ENCODE measurements around the gene MRGPRG. TPM values are rescaled to one million over a fixed set of nuclear protein-coding genes. Genes with fewer than 3 reads are reported as not detected.
A peak's percentile ranks its signal among the peaks of the same experiment; 100 is the strongest.
"Not testable (repeated sequence)": the region's sequence is repeated elsewhere in the genome, so short reads cannot be mapped to it uniquely, and the experiment has no call there.

The MRGPRG gene
- total RNA-seq, result not detected
- not detected for polyA plus RNA-seq (2013, experiment 1 of 2)
- not detected for polyA plus RNA-seq (2013, experiment 2 of 2)
- total RNA-seq, result 0 to 0.08 (median 0) reads per million in 172 experiments

DNA sequence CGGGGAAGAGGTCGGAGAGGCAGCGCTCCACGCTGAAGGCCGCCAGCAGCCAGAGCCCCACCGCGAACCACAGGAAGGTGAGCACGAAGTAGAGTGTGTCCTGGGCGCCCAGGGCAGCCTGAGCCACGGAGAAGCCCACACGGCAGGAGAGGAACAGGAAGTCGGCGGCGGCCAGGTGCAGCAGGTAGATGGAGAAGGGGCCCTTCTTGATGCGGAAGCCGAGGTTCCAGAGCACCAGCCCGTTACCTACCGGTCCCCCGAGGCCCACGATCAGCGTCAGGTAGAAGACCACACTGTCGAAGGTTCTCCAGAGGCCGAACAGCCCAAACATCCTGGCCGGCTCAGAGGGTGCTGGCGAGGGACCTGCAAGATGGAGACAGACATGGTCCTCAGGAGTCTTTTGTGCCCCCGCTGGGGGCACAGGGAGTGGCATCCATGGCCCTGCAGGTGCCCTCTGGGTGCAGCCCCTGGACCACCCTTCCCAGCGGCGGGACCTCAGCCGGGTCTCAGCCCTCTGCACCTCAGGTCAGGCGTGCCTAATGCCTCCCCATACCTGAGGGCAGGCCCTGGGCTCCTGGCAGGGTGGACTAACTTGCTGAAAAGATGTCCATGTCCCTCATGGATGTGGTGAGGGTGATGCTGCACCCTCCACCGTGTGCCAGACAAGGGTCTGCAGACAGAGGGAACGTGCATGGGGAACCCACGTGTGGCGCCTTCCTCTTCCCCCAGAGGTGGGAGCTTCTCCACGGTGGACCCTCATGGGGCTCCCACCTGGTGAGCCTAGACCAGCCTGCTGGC is at the start of gene MRGPRG:
Gene MRGPRG (minus strand): TSS at position 331 of the 798 bp plus-strand sequence. CDS start 0 bp downstream, at position 331.
- H3K4me3 Mint-ChIP-seq, result no peak within 1 kb of the TSS
- H3K27ac Mint-ChIP-seq, result no peak within 1 kb of the TSS
- TF ChIP-seq, protein P1, sequence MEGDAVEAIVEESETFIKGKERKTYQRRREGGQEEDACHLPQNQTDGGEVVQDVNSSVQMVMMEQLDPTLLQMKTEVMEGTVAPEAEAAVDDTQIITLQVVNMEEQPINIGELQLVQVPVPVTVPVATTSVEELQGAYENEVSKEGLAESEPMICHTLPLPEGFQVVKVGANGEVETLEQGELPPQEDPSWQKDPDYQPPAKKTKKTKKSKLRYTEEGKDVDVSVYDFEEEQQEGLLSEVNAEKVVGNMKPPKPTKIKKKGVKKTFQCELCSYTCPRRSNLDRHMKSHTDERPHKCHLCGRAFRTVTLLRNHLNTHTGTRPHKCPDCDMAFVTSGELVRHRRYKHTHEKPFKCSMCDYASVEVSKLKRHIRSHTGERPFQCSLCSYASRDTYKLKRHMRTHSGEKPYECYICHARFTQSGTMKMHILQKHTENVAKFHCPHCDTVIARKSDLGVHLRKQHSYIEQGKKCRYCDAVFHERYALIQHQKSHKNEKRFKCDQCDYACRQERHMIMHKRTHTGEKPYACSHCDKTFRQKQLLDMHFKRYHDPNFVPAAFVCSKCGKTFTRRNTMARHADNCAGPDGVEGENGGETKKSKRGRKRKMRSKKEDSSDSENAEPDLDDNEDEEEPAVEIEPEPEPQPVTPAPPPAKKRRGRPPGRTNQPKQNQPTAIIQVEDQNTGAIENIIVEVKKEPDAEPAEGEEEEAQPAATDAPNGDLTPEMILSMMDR (IDR thresholded peaks at IDR 0.05), result no peak
- POLR2A ChIA-PET, result no interaction called here
- no peak within 1 kb of the TSS for H3K4me3 ChIP-seq (ENCODE audit: low read length)
- peaks cover 22% of the 10 kb centered on the region for H3K27me3 Mint-ChIP-seq
- peaks cover 0 to 4% of the 10 kb centered on the region in 2 experiments for H3K9me3 ChIP-seq (ENCODE audit: control insufficient read depth in 1 of 2, insufficient read depth in 1 of 2, low read length in 2 of 2)
- H3K4me1 Mint-ChIP-seq (ENCODE audit: low read depth), result peaks cover 8% of the 10 kb centered on the region
- DNase-seq (peak in 2 of 14 experiments; percentile 12 to 25), ATAC-seq (ENCODE audit: poor library complexity) (no peak)
- no peak within 1 kb of the TSS for H3K27ac ChIP-seq (ENCODE audit: low read depth in 1 of 2, low read length in 2 of 2)
- peaks cover 5 to 8% of the 10 kb centered on the region in 2 experiments for H3K27me3 ChIP-seq (ENCODE audit: control insufficient read depth in 1 of 2, insufficient read depth in 2 of 2, low read length in 2 of 2)
- peaks cover 15% of the 10 kb centered on the region for H3K4me1 ChIP-seq (ENCODE audit: insufficient read depth, low read length)
- H3K9me3 Mint-ChIP-seq, result no peaks in the 10 kb centered on the region
- no peaks in the 10 kb centered on the region for H3K36me3 ChIP-seq (ENCODE audit: insufficient read depth, low read length)
- no peaks in the 10 kb centered on the region for H3K36me3 Mint-ChIP-seq (ENCODE audit: low read depth)
- CTCF ChIA-PET, result no interaction called here
- intact Hi-C loops (cut with DNase I, micrococcal nuclease), result loop anchor here in 1 of 2 experiments (5.0 kb wide), 1 partner anchor 181 kb away; no protein-coding TSS in a partner anchor

GRCh38 chr11:3262548-3262947 is 43.9 kb upstream of the MRGPRG start:
- H3K36me3 Mint-ChIP-seq (ENCODE audit: low read depth); ATAC-seq (ENCODE audit: poor library complexity); POLR2A ChIA-PET; H3K27ac Mint-ChIP-seq; H3K9me3 ChIP-seq (ENCODE audit: control insufficient read depth in 1 of 2, insufficient read depth in 1 of 2, low read length in 2 of 2); H3K27ac ChIP-seq (ENCODE audit: low read depth in 1 of 2, low read length in 2 of 2); H3K4me1 ChIP-seq (ENCODE audit: insufficient read depth, low read length); H3K4me3 ChIP-seq (ENCODE audit: low read length); DNase-seq; H3K27me3 Mint-ChIP-seq; H3K36me3 ChIP-seq (ENCODE audit: insufficient read depth, low read length); H3K27me3 ChIP-seq (ENCODE audit: control insufficient read depth in 1 of 2, insufficient read depth in 2 of 2, low read length in 2 of 2); H3K4me3 Mint-ChIP-seq; intact Hi-C loops (cut with DNase I, micrococcal nuclease); H3K4me1 Mint-ChIP-seq (ENCODE audit: low read depth); H3K9me3 Mint-ChIP-seq; CTCF ChIA-PET: not testable (repeated sequence)

DNA sequence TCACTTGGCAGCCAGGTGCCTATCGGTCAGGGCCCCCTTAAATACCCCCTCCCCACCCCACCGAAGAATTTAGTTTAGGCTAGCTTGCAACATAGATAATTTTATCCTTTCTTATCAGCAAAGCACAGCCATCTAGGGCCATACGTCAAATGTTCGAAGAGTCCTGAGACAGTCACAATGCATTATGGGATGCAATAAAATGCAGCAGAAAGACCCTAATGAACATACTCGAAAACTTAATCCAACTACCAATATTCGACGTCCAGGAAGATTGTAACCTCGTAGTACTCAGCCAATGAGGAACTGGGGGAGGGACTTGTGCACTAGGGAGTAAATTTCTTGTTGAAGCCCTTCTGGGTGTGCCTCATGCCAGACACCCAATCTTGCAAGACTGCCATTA is 43.2 kb upstream of the MRGPRG start:
- POLR2A ChIA-PET; H3K36me3 Mint-ChIP-seq (ENCODE audit: low read depth): not testable (repeated sequence)

DNA sequence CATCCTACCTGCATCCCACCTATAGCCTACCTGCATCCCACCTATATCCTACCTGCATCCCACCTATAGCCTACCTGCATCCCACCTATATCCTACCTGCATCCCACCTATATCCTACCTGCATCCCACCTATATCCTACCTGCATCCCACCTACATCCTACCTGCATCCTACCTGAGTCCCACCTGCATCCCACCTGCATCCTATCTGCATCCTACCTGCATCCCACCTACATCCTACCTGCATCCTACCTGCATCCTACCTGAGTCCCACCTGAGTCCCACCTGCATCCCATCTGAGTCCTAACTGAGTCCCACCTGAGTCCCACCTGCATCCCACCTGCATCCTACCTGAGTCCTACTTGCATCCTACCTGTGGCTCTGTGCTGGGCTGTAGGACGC is 38.9 kb upstream of the MRGPRG start:
- H3K9me3 ChIP-seq (ENCODE audit: control insufficient read depth in 1 of 2, insufficient read depth in 1 of 2, low read length in 2 of 2); H3K4me3 Mint-ChIP-seq; H3K36me3 Mint-ChIP-seq (ENCODE audit: low read depth); intact Hi-C loops (cut with DNase I, micrococcal nuclease); H3K4me3 ChIP-seq (ENCODE audit: low read length); CTCF ChIA-PET; H3K9me3 Mint-ChIP-seq; H3K27me3 Mint-ChIP-seq; H3K4me1 ChIP-seq (ENCODE audit: insufficient read depth, low read length); POLR2A ChIA-PET; H3K27me3 ChIP-seq (ENCODE audit: control insufficient read depth in 1 of 2, insufficient read depth in 2 of 2, low read length in 2 of 2); H3K27ac Mint-ChIP-seq; H3K27ac ChIP-seq (ENCODE audit: low read depth in 1 of 2, low read length in 2 of 2); ATAC-seq (ENCODE audit: poor library complexity); H3K36me3 ChIP-seq (ENCODE audit: insufficient read depth, low read length); DNase-seq; H3K4me1 Mint-ChIP-seq (ENCODE audit: low read depth): not testable (repeated sequence)

More for the DNA sequence above, 43.2 kb upstream of the MRGPRG start:
- H3K9me3 ChIP-seq (ENCODE audit: control insufficient read depth in 1 of 2, insufficient read depth in 1 of 2, low read length in 2 of 2); H3K27ac ChIP-seq (ENCODE audit: low read depth in 1 of 2, low read length in 2 of 2); H3K4me3 ChIP-seq (ENCODE audit: low read length); H3K4me1 Mint-ChIP-seq (ENCODE audit: low read depth); H3K27me3 ChIP-seq (ENCODE audit: control insufficient read depth in 1 of 2, insufficient read depth in 2 of 2, low read length in 2 of 2); H3K4me3 Mint-ChIP-seq; H3K27ac Mint-ChIP-seq; H3K27me3 Mint-ChIP-seq; DNase-seq; H3K36me3 ChIP-seq (ENCODE audit: insufficient read depth, low read length); intact Hi-C loops (cut with DNase I, micrococcal nuclease); H3K9me3 Mint-ChIP-seq; ATAC-seq (ENCODE audit: poor library complexity); CTCF ChIA-PET; H3K4me1 ChIP-seq (ENCODE audit: insufficient read depth, low read length): not testable (repeated sequence)

DNA sequence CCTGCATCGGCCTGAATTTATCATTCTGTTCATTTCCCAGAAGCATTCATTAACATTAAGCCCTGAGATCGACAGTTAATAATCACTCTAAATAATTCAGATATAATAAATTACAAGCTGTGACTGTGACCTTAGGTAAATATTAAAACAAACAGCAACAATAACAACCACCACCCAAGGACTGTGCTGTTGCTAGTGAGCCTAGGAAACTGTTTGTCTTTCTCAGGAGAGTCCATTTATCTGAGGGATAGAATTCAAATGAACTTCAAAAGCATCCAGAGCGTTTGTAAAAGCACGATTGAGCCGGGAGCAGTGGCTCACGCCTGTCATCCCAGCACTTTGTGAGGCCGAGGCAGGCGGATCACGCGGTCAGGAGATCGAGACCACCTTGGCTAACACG is 36.6 kb upstream of the MRGPRG start:
- H3K27ac Mint-ChIP-seq; H3K4me1 Mint-ChIP-seq (ENCODE audit: low read depth); H3K4me1 ChIP-seq (ENCODE audit: insufficient read depth, low read length); H3K27me3 ChIP-seq (ENCODE audit: control insufficient read depth in 1 of 2, insufficient read depth in 2 of 2, low read length in 2 of 2); H3K9me3 Mint-ChIP-seq; H3K27ac ChIP-seq (ENCODE audit: low read depth in 1 of 2, low read length in 2 of 2); H3K9me3 ChIP-seq (ENCODE audit: control insufficient read depth in 1 of 2, insufficient read depth in 1 of 2, low read length in 2 of 2); H3K36me3 ChIP-seq (ENCODE audit: insufficient read depth, low read length); H3K36me3 Mint-ChIP-seq (ENCODE audit: low read depth); CTCF ChIA-PET; H3K27me3 Mint-ChIP-seq; H3K4me3 ChIP-seq (ENCODE audit: low read length); intact Hi-C loops (cut with DNase I, micrococcal nuclease); H3K4me3 Mint-ChIP-seq; DNase-seq; ATAC-seq (ENCODE audit: poor library complexity); POLR2A ChIA-PET: not testable (repeated sequence)

- H3K36me3 Mint-ChIP-seq (ENCODE audit: low read depth); H3K27ac ChIP-seq (ENCODE audit: low read depth in 1 of 2, low read length in 2 of 2); H3K27me3 Mint-ChIP-seq; POLR2A ChIA-PET; intact Hi-C loops (cut with DNase I, micrococcal nuclease); H3K4me1 ChIP-seq (ENCODE audit: insufficient read depth, low read length); H3K27ac Mint-ChIP-seq; H3K4me3 Mint-ChIP-seq; H3K4me3 ChIP-seq (ENCODE audit: low read length); CTCF ChIA-PET; H3K9me3 Mint-ChIP-seq; DNase-seq; H3K9me3 ChIP-seq (ENCODE audit: control insufficient read depth in 1 of 2, insufficient read depth in 1 of 2, low read length in 2 of 2); H3K4me1 Mint-ChIP-seq (ENCODE audit: low read depth); ATAC-seq (ENCODE audit: poor library complexity); H3K36me3 ChIP-seq (ENCODE audit: insufficient read depth, low read length); H3K27me3 ChIP-seq (ENCODE audit: control insufficient read depth in 1 of 2, insufficient read depth in 2 of 2, low read length in 2 of 2): not testable (repeated sequence)
Measured at GRCh38 chr11:3254773-3255172, 36.2 kb upstream of the MRGPRG start.

Data from CD4-positive, alpha-beta T cell (primary cell).